Loucy (cell line): ENCODE results near the gene TGFBR3.

Experiments used
- H2AFZ ChIP-seq: fragments of 200-600 bp; sonication (generic); 2 replicates; pipeline ENCODE4 v1.6.0; 2016; ENCODE audit warnings: antibody characterized with exemption, mild to moderate bottlenecking, low read length, moderate library complexity
- H3F3A ChIP-seq: fragments of 200-600 bp; 2 replicates; pipeline ENCODE4 v1.6.0; 2016; ENCODE audit warnings: antibody characterized with exemption, low read depth, mild to moderate bottlenecking
- H3K27me3 ChIP-seq: fragments of 200-600 bp; sonication (generic); 2 replicates; pipeline ENCODE4 v1.6.1; 2014; ENCODE audit warnings: low read length, mild to moderate bottlenecking; ENCODE audit not compliant: insufficient read depth, poor library complexity, severe bottlenecking
- H3K36me3 ChIP-seq: fragments of 200-600 bp; sonication (generic); 2 replicates; pipeline ENCODE4 v1.6.1; 2016; ENCODE audit warnings: low read length; ENCODE audit not compliant: insufficient read depth
- H3K4me1 ChIP-seq: fragments of 200-600 bp; sonication (generic); 2 replicates; pipeline ENCODE4 v1.5.1; 2014; ENCODE audit warnings: low read length, mild to moderate bottlenecking; ENCODE audit not compliant: insufficient read depth, poor library complexity, severe bottlenecking
- H3K4me2 ChIP-seq: fragments of 200-600 bp; sonication (generic); 2 replicates; pipeline ENCODE4 v1.6.0; 2014; ENCODE audit warnings: antibody characterized with exemption, low read length, low read depth, mild to moderate bottlenecking; ENCODE audit not compliant: poor library complexity, severe bottlenecking
- H3K4me3 ChIP-seq: fragments of 200-600 bp; sonication (generic); 2 replicates; pipeline ENCODE4 v1.5.1; 2014; ENCODE audit warnings: low read length, mild to moderate bottlenecking, mixed read lengths; ENCODE audit not compliant: poor library complexity, severe bottlenecking
- H3K79me2 ChIP-seq: fragments of 200-600 bp; sonication (generic); 2 replicates; pipeline ENCODE4 v1.6.1; 2014; ENCODE audit warnings: low read length; ENCODE audit not compliant: insufficient read depth
- H3K9ac ChIP-seq: fragments of 200-600 bp; sonication (generic); 2 replicates; pipeline ENCODE4 v1.6.0; 2014; ENCODE audit warnings: mild to moderate bottlenecking, low read depth, low read length, moderate library complexity; ENCODE audit not compliant: poor library complexity, severe bottlenecking
- H3K9me2 ChIP-seq: fragments of 200-600 bp; sonication (generic); replicated peaks from 2 replicates; pipeline ENCODE4 v1.6.1; 2016; ENCODE audit warnings: low read depth, low read length, mixed read lengths
- H3K9me3 ChIP-seq: fragments of 200-600 bp; sonication (generic); 2 replicates; pipeline ENCODE4 v1.6.1; 2014; ENCODE audit warnings: mild to moderate bottlenecking, antibody characterized with exemption, low read length, low read depth; ENCODE audit not compliant: insufficient read depth
- H4K20me1 ChIP-seq: fragments of 200-600 bp; sonication (generic); 2 replicates; pipeline ENCODE4 v1.6.0; 2014; ENCODE audit warnings: antibody characterized with exemption, low read length, mild to moderate bottlenecking; ENCODE audit not compliant: insufficient read depth, poor library complexity, severe bottlenecking
- CTCF ChIP-seq: fragments of 200-600 bp; sonication (generic); conservative IDR thresholded peaks from 2 replicates; pipeline ENCODE4 v1.5.1; 2014; ENCODE audit warnings: mild to moderate bottlenecking, antibody characterized with exemption, low read length
- EZH2phosphoT487 ChIP-seq: fragments of 200-600 bp; IDR thresholded peaks from 2 replicates; pipeline ENCODE4 v1.6.1; 2018; ENCODE audit warnings: antibody characterized with exemption, mild to moderate bottlenecking, moderate library complexity, borderline replicate concordance

Gene TGFBR3

GRCh38 chr1:91631718-91632330 is 254.1 kb downstream of the TGFBR3 start:
- Histone ChIP-seq H3K4me2 (no peak overlapping the region), H3K36me3 (no peaks in the 10 kb centered on the region), H2AFZ (no peak overlapping the region), H3F3A (no peaks in the 10 kb centered on the region), H3K4me1 (no peaks in the 10 kb centered on the region), H3K27me3 (no peaks in the 10 kb centered on the region), H3K9ac (no peak overlapping the region), H3K79me2 (no peaks in the 10 kb centered on the region), H3K9me3 (no peaks in the 10 kb centered on the region; the same call in 1 of the 2 replicates), H3K9me2 (no peaks in the 10 kb centered on the region), H4K20me1 (no peaks in the 10 kb centered on the region), H3K4me3 (no peak overlapping the region)
- TF ChIP-seq EZH2phosphoT487 (no peak), CTCF (no peak)

- TF ChIP-seq EZH2phosphoT487 (no peak), CTCF (no peak)
- Histone ChIP-seq H3K9me3 (no peaks in the 10 kb centered on the region; the same call in 1 of the 2 replicates), H3F3A (no peaks in the 10 kb centered on the region), H3K9ac (no peak overlapping the region), H3K27me3 (no peaks in the 10 kb centered on the region), H3K4me1 (no peaks in the 10 kb centered on the region), H3K9me2 (no peaks in the 10 kb centered on the region), H3K4me3 (no peak overlapping the region), H3K79me2 (no peaks in the 10 kb centered on the region), H3K4me2 (no peak overlapping the region), H2AFZ (no peak overlapping the region), H4K20me1 (no peaks in the 10 kb centered on the region), H3K36me3 (no peaks in the 10 kb centered on the region)
These were observed 255.1 kb downstream of the TGFBR3 start for GRCh38 chr1:91630803-91631202.
